NCI-H2107 treated with DMSO at 0.1 percent for 48 hours (cell line): Measurements from ENCODE around the gene TTC32.
A peak's percentile ranks its signal among the peaks of the same experiment; 100 is the strongest.

Source experiments
- DNase-seq: peaks from one replicate; lab custom pipeline; 2025; ENCODE audit not compliant: unreplicated experiment; lab: John Stamatoyannopoulos, UW

TTC32 gene

GRCh38 chr2:19878268-19879046 lies 23.3 kb downstream of the TTC32 start:
- DNase-seq: no peak

DNA sequence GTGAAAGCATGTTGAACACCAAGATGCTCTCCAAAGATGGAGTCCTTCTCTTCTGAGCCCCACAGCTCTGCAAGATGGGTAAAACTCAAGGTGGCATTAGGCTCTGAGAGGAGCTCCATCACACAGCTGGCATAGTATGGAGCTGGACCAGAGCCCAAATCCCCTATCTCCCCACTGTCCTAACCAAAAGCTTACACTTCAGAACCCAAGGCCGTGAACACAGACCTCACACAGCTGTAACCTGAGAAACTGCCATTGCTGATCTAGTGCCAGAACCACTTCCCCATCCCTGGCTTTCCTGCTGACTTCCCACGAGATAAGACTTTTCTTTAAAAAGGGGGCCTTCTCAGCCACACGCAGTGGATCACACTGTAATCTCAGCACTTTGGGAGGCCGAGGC lies 25.0 kb downstream of the TTC32 start:
- no peak for DNase-seq

- no peak for DNase-seq
Measured at GRCh38 chr2:19875280-19875679, 26.5 kb downstream of the TTC32 start.

GRCh38 chr2:19874726-19875125 lies 27.1 kb downstream of the TTC32 start:
- DNase-seq: no peak

DNA sequence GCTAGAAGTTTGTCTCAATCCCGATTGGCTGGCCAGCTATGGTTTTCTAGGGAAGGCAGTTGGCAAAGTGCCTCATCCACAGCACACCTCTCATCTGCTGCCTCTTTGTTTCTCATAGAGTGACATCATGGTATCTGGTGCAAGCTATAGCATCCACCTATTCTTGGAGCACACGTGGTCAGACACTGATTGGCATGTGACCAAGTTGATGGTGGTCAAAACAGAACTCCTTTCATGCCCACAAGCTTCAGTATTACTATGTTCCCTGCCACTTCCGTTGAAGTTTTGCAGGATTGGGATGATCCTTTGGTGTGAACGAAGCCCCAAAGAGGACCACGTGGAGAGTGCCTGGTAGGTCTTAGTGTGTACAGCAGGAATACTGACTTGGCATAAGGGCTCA lies 28.8 kb downstream of the TTC32 start:
- DNase-seq: no peak

GRCh38 chr2:19872302-19872701 lies 29.5 kb downstream of the TTC32 start:
- no peak for DNase-seq

- no peak for DNase-seq
Measured at GRCh38 chr2:19871836-19872235, 29.9 kb downstream of the TTC32 start.

GRCh38 chr2:19870792-19871191 lies 31.0 kb downstream of the TTC32 start:
- DNase-seq: no peak

DNA sequence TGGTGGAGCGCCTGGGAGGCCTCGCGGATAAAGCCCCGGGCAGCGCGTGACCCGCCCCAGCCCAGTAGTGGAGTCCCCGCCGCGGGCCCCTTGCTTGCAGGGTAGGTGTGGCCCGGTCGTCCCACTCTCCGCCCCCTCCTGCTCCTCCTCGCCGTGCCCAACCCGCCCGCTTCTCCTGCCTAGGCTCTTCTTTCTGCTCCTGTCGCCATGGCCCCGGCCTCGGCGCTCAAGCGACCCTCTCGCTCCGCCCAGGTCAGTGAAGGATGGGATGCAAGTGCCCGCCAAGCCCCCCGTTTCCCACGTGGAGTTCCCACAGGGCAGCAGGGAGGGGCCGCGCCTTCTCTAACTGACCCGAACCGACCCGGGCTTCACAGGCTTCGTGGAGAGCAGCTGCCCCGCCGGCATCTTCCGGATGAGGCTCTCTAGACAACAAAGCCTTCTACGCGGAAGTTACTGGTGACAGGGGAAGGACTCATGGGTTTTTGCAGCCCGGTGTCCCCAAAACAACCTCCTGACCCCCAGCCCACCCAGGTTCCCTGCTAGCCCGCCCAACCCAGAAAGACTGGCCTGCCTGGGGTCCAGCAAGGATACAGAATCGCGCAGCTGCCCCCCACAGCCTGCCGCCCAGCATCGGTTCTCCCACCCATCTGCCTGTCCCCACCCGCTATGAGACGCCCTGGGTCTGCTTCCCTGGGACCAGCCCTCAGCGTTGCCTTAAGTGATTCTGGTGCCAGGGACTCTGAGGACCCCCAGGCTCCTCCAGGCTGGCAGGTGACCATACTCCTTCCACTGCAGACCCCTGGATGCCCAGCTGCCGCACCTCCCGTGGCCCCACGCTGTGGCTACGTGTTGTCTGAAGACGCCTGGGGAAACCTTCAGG lies 32.8 kb downstream of the TTC32 start:
- DNase-seq: no peak

DNA sequence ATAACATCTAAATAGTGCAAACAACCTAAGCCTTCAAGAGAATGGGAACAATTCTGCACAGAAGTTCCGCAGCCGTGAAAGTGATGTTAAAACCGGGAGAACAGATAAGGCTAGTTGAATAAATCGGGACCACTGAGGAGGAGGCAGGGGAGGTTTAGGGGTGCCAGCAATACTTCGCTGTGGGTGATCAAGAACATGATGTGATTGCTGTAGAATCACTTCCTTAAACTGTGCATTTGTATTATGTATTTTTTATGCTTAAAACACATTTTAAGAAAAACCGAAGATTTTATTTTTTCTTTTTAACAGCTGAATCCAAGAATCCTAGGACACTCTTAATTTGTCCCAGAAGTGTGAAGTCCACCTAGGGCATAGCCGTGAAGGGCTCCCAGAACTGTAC lies 33.6 kb downstream of the TTC32 start:
- no peak for DNase-seq

GRCh38 chr2:19866771-19867170 lies 35.0 kb downstream of the TTC32 start:
- DNase-seq: no peak

GRCh38 chr2:19865151-19865550 lies 36.6 kb downstream of the TTC32 start:
- no peak for DNase-seq

DNA sequence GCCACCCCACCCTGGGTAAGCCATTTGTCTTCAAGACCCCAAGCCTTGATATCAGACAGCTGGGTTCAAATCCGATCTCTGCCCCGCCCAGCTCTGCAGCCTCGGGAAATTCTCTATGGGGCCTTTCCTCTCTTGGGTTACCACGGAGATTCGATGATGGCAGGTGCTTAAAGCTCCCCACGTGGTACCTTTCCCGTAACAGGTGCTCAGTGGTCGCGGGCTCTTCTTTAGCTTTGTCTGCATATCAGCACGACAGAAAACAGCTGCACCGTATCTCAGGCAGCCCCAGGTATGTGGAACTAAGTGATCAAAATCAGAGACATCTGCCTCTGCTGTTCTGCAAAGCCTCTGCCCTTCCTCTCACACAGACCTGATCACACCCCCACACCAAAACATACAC lies 37.4 kb downstream of the TTC32 start:
- DNase-seq: peak; percentile 4

GRCh38 chr2:19863303-19864041 lies 38.3 kb downstream of the TTC32 start:
- peak; percentile 5 for DNase-seq

- no peak for DNase-seq
Measured at GRCh38 chr2:19861813-19862212, 40.0 kb downstream of the TTC32 start.

GRCh38 chr2:19860022-19860421 lies 41.8 kb downstream of the TTC32 start:
- no peak for DNase-seq

- DNase-seq: no peak
Measured at GRCh38 chr2:19859565-19859964, 42.2 kb downstream of the TTC32 start.

DNA sequence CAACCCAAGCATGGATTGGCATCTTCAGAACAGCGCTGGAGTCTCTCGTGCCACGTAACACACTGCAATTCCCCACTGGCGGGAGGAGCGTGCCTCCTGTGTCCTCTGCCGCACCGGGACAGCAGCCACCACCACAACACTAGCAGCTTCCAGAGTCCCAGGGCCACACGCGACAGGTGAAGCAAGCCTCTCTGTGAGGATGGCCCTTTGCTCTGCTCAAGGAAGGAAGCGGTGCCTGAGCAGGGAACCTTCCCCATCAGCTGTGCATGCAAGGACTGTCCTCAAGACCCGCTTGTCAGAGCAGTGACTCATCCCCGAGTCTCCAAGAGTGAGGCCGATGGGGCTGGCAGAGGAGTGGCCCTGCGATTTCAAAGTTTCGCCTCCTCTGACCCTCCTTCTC lies 44.0 kb downstream of the TTC32 start:
- DNase-seq: no peak

DNA sequence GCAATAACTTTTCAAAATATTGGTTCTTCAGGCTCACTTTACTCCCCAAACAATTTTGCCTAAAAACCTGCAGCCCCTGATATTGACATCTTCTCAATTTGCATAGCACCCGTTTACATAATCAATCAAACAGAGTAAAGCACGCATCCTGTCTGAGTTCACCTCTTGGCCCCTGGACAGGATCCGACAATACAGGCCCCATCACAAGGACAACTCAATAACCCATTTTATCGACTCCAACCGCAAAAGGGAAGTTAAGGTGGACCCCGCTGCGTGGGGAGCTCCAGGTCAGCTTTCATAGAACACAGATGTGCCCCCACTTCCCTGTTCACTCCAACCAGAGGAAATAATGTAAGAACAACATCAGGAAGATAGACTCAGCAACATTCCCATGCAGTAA lies 44.7 kb downstream of the TTC32 start:
- DNase-seq: no peak

GRCh38 chr2:19855542-19856431 lies 46.0 kb downstream of the TTC32 start:
- DNase-seq: no peak
